CD14-positive monocyte (primary cell): ENCODE results near the gene TMEM30A. TPM values are rescaled to one million over a fixed set of nuclear protein-coding genes. Genes with fewer than 3 reads are reported as not detected.

Source experiments
- DNase-seq, 3 donors: peaks; one replicate each; pipeline ENCODE4 v3.0.0-alpha.2; 2011 to 2022
- H2AFZ ChIP-seq: 2 replicates; pipeline ENCODE4 v1.6.0; 2012; ENCODE audit warnings: mild to moderate bottlenecking, low read depth, low read length, inconsistent platforms; ENCODE audit not compliant: insufficient read depth, poor library complexity, severe bottlenecking
- H3K27ac ChIP-seq, 2 donors: 1 replicate in 1 of 2; 2 replicates in 1 of 2; pipeline ENCODE4 v1.5.1; 2012 to 2013; ENCODE audit warnings: low read length in 2 of 2, control low read depth in 1 of 2, inconsistent platforms in 1 of 2, low read depth in 1 of 2, mild to moderate bottlenecking in 1 of 2
- H3K27me3 ChIP-seq, 2 donors: one replicate each; pipeline versions ENCODE4 v1.6.0 to v1.6.1; 2011 to 2013; ENCODE audit warnings: low read length in 2 of 2; ENCODE audit not compliant: control insufficient read depth in 2 of 2, insufficient read depth in 2 of 2
- H3K36me3 ChIP-seq, 2 donors: replicated peaks in 1 of 2; 1 replicate in 1 of 2; 2 replicates in 1 of 2; pipeline versions ENCODE4 v1.5.1 to v1.6.1; 2012 to 2013; ENCODE audit warnings: low read length in 2 of 2, control low read depth in 1 of 2, inconsistent platforms in 1 of 2, mild to moderate bottlenecking in 1 of 2; ENCODE audit not compliant: insufficient read depth in 2 of 2, control insufficient read depth in 1 of 2
- H3K4me1 ChIP-seq, 2 donors: 1 replicate in 1 of 2; 2 replicates in 1 of 2; pipeline versions ENCODE4 v1.5.1 to v1.6.1; 2012 to 2013; ENCODE audit warnings: low read length in 2 of 2, control low read depth in 1 of 2, inconsistent platforms in 1 of 2, mild to moderate bottlenecking in 1 of 2, moderate library complexity in 1 of 2; ENCODE audit not compliant: insufficient read depth in 2 of 2, control insufficient read depth in 1 of 2
- H3K4me2 ChIP-seq: replicated peaks from 2 replicates; pipeline ENCODE3; 2012; ENCODE audit warnings: low read length, moderate library complexity, mild to moderate bottlenecking; ENCODE audit not compliant: poor library complexity, severe bottlenecking; ENCODE audit errors: extremely low read depth
- H3K4me3 ChIP-seq, 3 experiments: fragments of 200-600 bp in 1 of 3; sonication (generic) in 1 of 3; replicated peaks in 1 of 3; 1 replicate in 2 of 3; 2 replicates in 1 of 3; pipeline ENCODE4 v1.5.1; 2011 to 2013; ENCODE audit warnings: low read length in 3 of 3, mild to moderate bottlenecking in 3 of 3, control low read depth in 2 of 3, low read depth in 2 of 3, inconsistent platforms in 1 of 3, moderate library complexity in 1 of 3
- H3K79me2 ChIP-seq: 2 replicates; pipeline ENCODE4 v1.6.0; 2012; ENCODE audit warnings: mild to moderate bottlenecking, control low read depth, inconsistent platforms, low read length, moderate library complexity; ENCODE audit not compliant: insufficient read depth
- H3K9ac ChIP-seq: 2 replicates; pipeline ENCODE4 v1.6.0; 2017; ENCODE audit warnings: low read length, mild to moderate bottlenecking; ENCODE audit not compliant: insufficient read depth, poor library complexity, severe bottlenecking
- H3K9me3 ChIP-seq, 2 donors: replicated peaks in 1 of 2; 1 replicate in 1 of 2; 2 replicates in 1 of 2; pipeline versions ENCODE4 v1.5.1 to v1.6.1; 2012 to 2013; ENCODE audit warnings: low read length in 2 of 2, control low read depth in 1 of 2; ENCODE audit not compliant: control insufficient read depth in 1 of 2, insufficient read depth in 1 of 2
- H4K20me1 ChIP-seq: 2 replicates; pipeline ENCODE4 v1.6.0; 2012; ENCODE audit warnings: mild to moderate bottlenecking, low read length, control low read depth, moderate library complexity; ENCODE audit not compliant: insufficient read depth
- H3K27ac Mint-ChIP-seq, 7 donors: one replicate each; pipeline ENCODE4 v1.8.0; 2020; ENCODE audit warnings: mild to moderate bottlenecking in 7 of 7, mixed read lengths in 7 of 7, moderate library complexity in 6 of 7, inconsistent platforms in 2 of 7
- H3K27me3 Mint-ChIP-seq, 3 donors: one replicate each; pipeline ENCODE4 v1.8.0; 2021 to 2022; ENCODE audit warnings: low read depth in 3 of 3, mild to moderate bottlenecking in 3 of 3, mixed read lengths in 3 of 3, moderate library complexity in 3 of 3, inconsistent platforms in 1 of 3
- H3K36me3 Mint-ChIP-seq, 2 donors: one replicate each; pipeline ENCODE4 v1.8.0; 2020; ENCODE audit warnings: mixed read lengths in 2 of 2, inconsistent platforms in 1 of 2, mild to moderate bottlenecking in 1 of 2
- H3K4me1 Mint-ChIP-seq: one replicate; pipeline ENCODE4 v1.8.0; 2020; ENCODE audit warnings: mild to moderate bottlenecking, mixed read lengths
- H3K4me3 Mint-ChIP-seq, 2 donors: one replicate each; pipeline ENCODE4 v1.8.0; 2020; ENCODE audit warnings: mild to moderate bottlenecking in 2 of 2, mixed read lengths in 2 of 2, moderate library complexity in 1 of 2
- H3K9me3 Mint-ChIP-seq, 7 donors: one replicate each; pipeline ENCODE4 v1.8.0; 2020 to 2022; ENCODE audit warnings: mixed read lengths in 7 of 7, mild to moderate bottlenecking in 6 of 7, moderate library complexity in 6 of 7, inconsistent platforms in 2 of 7
- CTCF ChIP-seq: fragments of 200-600 bp; IDR thresholded peaks from one replicate; pipeline ENCODE4 v1.8.0; 2022; ENCODE audit warnings: antibody characterized with exemption, mild to moderate bottlenecking
- WGBS: methylation state at CpG from one replicate; pipeline ENCODE4 v1.1.5; 2013; ENCODE audit warnings: missing lambda C conversion rate; ENCODE audit not compliant: insufficient coverage; 5-methylcytosine and 5-hydroxymethylcytosine counted together
- intact Hi-C, 2 donors: fragments of 100-400 bp; cut with micrococcal nuclease; formaldehyde crosslinking; loops; one replicate each; pipeline versions ENCODE4 v1.15.0 to v1.15.1; 2023
- polyA plus RNA-seq, 3 donors: library from polyadenylated mRNA; depleted of rRNA in 1 of 3; unstranded in 2 of 3; stranded (reverse) in 1 of 3; fragments of 300-500 nt in 2 of 3; fragments of >200 nt in 1 of 3; fragmentation: Illumina TruSeq in 2 of 3; gene quantifications; 1 replicate in 2 of 3; 2 replicates in 1 of 3; pipeline ENCODE4 v1.2.3, GENCODE V29; 2012 to 2021

The TMEM30A gene
- polyA plus RNA-seq, 3 donors = 12.2 to 101 (median 70.6) TPM

- Histone ChIP-seq H4K20me1 (no peaks in the 10 kb centered on the region), H3K27me3 (peaks cover 7 to 10% of the 10 kb centered on the region in 2 donors), H3K79me2 (no peaks in the 10 kb centered on the region), H3K9me3 (no peaks in the 10 kb centered on the region), H2AFZ (no peak overlapping the region), H3K9ac (no peak overlapping the region), H3K4me2 (no peak overlapping the region), H3K4me3 (no peak overlapping the region), H3K27ac (no peak overlapping the region), H3K4me1 (peaks cover 1 to 2% of the 10 kb centered on the region in 2 donors), H3K36me3 (no peaks in the 10 kb centered on the region)
- TF ChIP-seq CTCF = peak; percentile 6
- Mint-ChIP-seq H3K27me3 (peaks cover 7 to 20% (median 15%) of the 10 kb centered on the region in 3 donors), H3K27ac (no peak overlapping the region), H3K4me3 (no peak overlapping the region), H3K4me1 (peaks cover 11% of the 10 kb centered on the region), H3K9me3 (peaks cover 0 to 2% (median 0%) of the 10 kb centered on the region in 7 donors), H3K36me3 (peaks cover 0 to 2% of the 10 kb centered on the region in 2 donors)
- no peak for DNase-seq
- WGBS = no CpG with 5 or more reads among the region's 2 CpGs
- intact Hi-C loops = loop anchor here in 1 of 2 donors (10.0 kb wide), 1 partner anchor 1359 kb away; no protein-coding TSS in a partner anchor
These were observed 70.9 kb downstream of the TMEM30A start for GRCh38 chr6:75213732-75214131.

- Histone ChIP-seq H3K79me2 (no peaks in the 10 kb centered on the region), H3K27me3 (peaks cover 12 to 16% of the 10 kb centered on the region in 2 donors), H3K9me3 (no peaks in the 10 kb centered on the region), H3K4me1 (peaks cover 7 to 8% of the 10 kb centered on the region in 2 donors), H2AFZ (no peak overlapping the region), H3K4me3 (no peak overlapping the region), H3K4me2 (no peak overlapping the region), H3K36me3 (no peaks in the 10 kb centered on the region), H4K20me1 (no peaks in the 10 kb centered on the region), H3K9ac (no peak overlapping the region), H3K27ac (no peak overlapping the region)
- peaks cover 0 to 6% (median under 1%) of the 10 kb centered on the region in 7 donors for H3K9me3 Mint-ChIP-seq
- H3K4me3 Mint-ChIP-seq = no peak overlapping the region
- intact Hi-C loops = loop anchor here in 1 of 2 donors (10.0 kb wide), 1 partner anchor 1358 kb away; no protein-coding TSS in a partner anchor
- no CpG with 5 or more reads among the region's 1 CpG for WGBS
- H3K36me3 Mint-ChIP-seq = peaks cover 0 to 5% of the 10 kb centered on the region in 2 donors
- no peak for TF ChIP-seq CTCF
- peaks cover 18% of the 10 kb centered on the region for H3K4me1 Mint-ChIP-seq
- peaks cover 13 to 25% (median 20%) of the 10 kb centered on the region in 3 donors for H3K27me3 Mint-ChIP-seq
- H3K27ac Mint-ChIP-seq = no peak overlapping the region
- no peak for DNase-seq
These were observed 71.5 kb downstream of the TMEM30A start for GRCh38 chr6:75213112-75213511.
